NT2/D1 (cell line): ENCODE measurements around the gene NLK.
"Not testable (repeated sequence)": the region's sequence is repeated elsewhere in the genome, so short reads cannot be mapped to it uniquely, and the experiment has no call there.

Experiments
- SUZ12 ChIP-seq: IDR thresholded peaks from 2 replicates; pipeline ENCODE4 v1.6.1; 2011; ENCODE audit not compliant: insufficient read length, insufficient read depth; ENCODE audit errors: extremely low read depth
- YY1 ChIP-seq: IDR thresholded peaks from 2 replicates; pipeline ENCODE4 v1.6.1; 2011; ENCODE audit not compliant: insufficient read length, insufficient read depth
- ZNF274 ChIP-seq: IDR thresholded peaks from 2 replicates; pipeline ENCODE4 v1.6.1; 2011; ENCODE audit warnings: mild to moderate bottlenecking, low read depth, low read length

GRCh38 chr17:28233872-28234856 lies 191.7 kb downstream of the NLK start:
- not testable (repeated sequence) for TF ChIP-seq YY1, ZNF274, SUZ12
